IPS-NIHi7 (cell line): ENCODE results near the gene SND1.
"Not testable (repeated sequence)": the region's sequence is repeated elsewhere in the genome, so short reads cannot be mapped to it uniquely, and the experiment has no call there.

ENCODE experiments used
- DNase-seq: peaks from one replicate; pipeline ENCODE4 v3.0.0; 2012; ENCODE audit warnings: mixed read lengths; ENCODE audit errors: extremely low spot score

The SND1 gene

GRCh38 chr7:127961786-127962453 lies 309.9 kb downstream of the SND1 start:
- no peak for DNase-seq

- no peak for DNase-seq
These were observed 310.8 kb downstream of the SND1 start for GRCh38 chr7:127962589-127963361.

- DNase-seq = not testable (repeated sequence)
These were observed 311.9 kb downstream of the SND1 start for GRCh38 chr7:127963850-127964249.

- no peak for DNase-seq
These were observed 315.3 kb downstream of the SND1 start for GRCh38 chr7:127967281-127967680.

GRCh38 chr7:127968547-127968946 lies 316.6 kb downstream of the SND1 start:
- no peak for DNase-seq

GRCh38 chr7:127973832-127974231 lies 321.8 kb downstream of the SND1 start:
- DNase-seq = no peak

- DNase-seq = no peak
These were observed 322.5 kb downstream of the SND1 start for GRCh38 chr7:127974446-127975035.

- no peak for DNase-seq
These were observed 324.2 kb downstream of the SND1 start for GRCh38 chr7:127976056-127976737.

GRCh38 chr7:127976738-127977120 lies 324.7 kb downstream of the SND1 start:
- no peak for DNase-seq

GRCh38 chr7:127978421-127978820 lies 326.4 kb downstream of the SND1 start:
- DNase-seq = no peak

GRCh38 chr7:127979113-127979727 lies 327.2 kb downstream of the SND1 start:
- no peak for DNase-seq

GRCh38 chr7:127979728-127980126 lies 327.7 kb downstream of the SND1 start:
- no peak for DNase-seq

- no peak for DNase-seq
These were observed 328.9 kb downstream of the SND1 start for GRCh38 chr7:127980901-127981300.

- DNase-seq = no peak
These were observed 330.0 kb downstream of the SND1 start for GRCh38 chr7:127981965-127982364.

GRCh38 chr7:127983804-127984332 lies 331.9 kb downstream of the SND1 start:
- no peak for DNase-seq

- no peak for DNase-seq
These were observed 334.9 kb downstream of the SND1 start for GRCh38 chr7:127986581-127987521.

- DNase-seq = no peak
These were observed 336.8 kb downstream of the SND1 start for GRCh38 chr7:127988751-127989150.

- no peak for DNase-seq
These were observed 341.3 kb downstream of the SND1 start for GRCh38 chr7:127993317-127993716.

GRCh38 chr7:127993987-127994386 lies 342.0 kb downstream of the SND1 start:
- DNase-seq = no peak

- no peak for DNase-seq
These were observed 343.3 kb downstream of the SND1 start for GRCh38 chr7:127995156-127995880.
